Keratinocyte (primary cell): Measurements from ENCODE around the gene LYZL1. TPM values are rescaled to one million over a fixed set of nuclear protein-coding genes. Genes with fewer than 3 reads are reported as not detected.
"Not testable (repeated sequence)": the region's sequence is repeated elsewhere in the genome, so short reads cannot be mapped to it uniquely, and the experiment has no call there.

Experiments used
- DNase-seq: peaks from one replicate; pipeline ENCODE4 v3.0.0-alpha.2; 2011; ENCODE audit warnings: low read depth, missing footprints, low spot score
- FAIRE-seq: peaks from 2 replicates; lab custom pipeline; 2011; peaks lifted over from hg19 to GRCh38; lab: Jason Lieb, UNC
- H2AFZ ChIP-seq: 2 replicates; pipeline ENCODE4 v1.6.0; 2012; ENCODE audit warnings: low read length, control low read depth, inconsistent platforms; ENCODE audit not compliant: control insufficient read depth
- H3K27ac ChIP-seq: 2 replicates; pipeline ENCODE4 v1.5.1; 2011; ENCODE audit warnings: low read length; ENCODE audit not compliant: control insufficient read depth, insufficient read depth
- H3K27me3 ChIP-seq: 3 replicates; pipeline ENCODE4 v1.6.0; 2011; ENCODE audit warnings: low read length; ENCODE audit not compliant: control insufficient read depth, insufficient read depth; ENCODE audit errors: extremely low read depth
- H3K36me3 ChIP-seq, 2 experiments: 2 replicates in 1 of 2; 3 replicates in 1 of 2; pipeline ENCODE4 v1.5.1; 2011; ENCODE audit warnings: low read length in 2 of 2, mild to moderate bottlenecking in 1 of 2; ENCODE audit not compliant: control insufficient read depth in 2 of 2, insufficient read depth in 2 of 2; ENCODE audit errors: extremely low read depth in 1 of 2
- H3K4me1 ChIP-seq: 3 replicates; pipeline ENCODE4 v1.5.1; 2011; ENCODE audit warnings: low read length; ENCODE audit not compliant: control insufficient read depth, insufficient read depth; ENCODE audit errors: extremely low read depth
- H3K4me2 ChIP-seq: 3 replicates; pipeline ENCODE4 v1.6.0; 2011; ENCODE audit warnings: low read depth, low read length; ENCODE audit not compliant: control insufficient read depth, insufficient read depth; ENCODE audit errors: extremely low read depth
- H3K4me3 ChIP-seq, 3 experiments: fragments of 200-600 bp in 1 of 3; sonication (generic) in 1 of 3; 2 replicates in 2 of 3; 3 replicates in 1 of 3; pipeline ENCODE4 v1.5.1; 2011 to 2016; ENCODE audit warnings: low read length in 3 of 3, mild to moderate bottlenecking in 3 of 3, control low read depth in 2 of 3, inconsistent platforms in 1 of 3, low read depth in 1 of 3, mixed read lengths in 1 of 3, mixed run types in 1 of 3, moderate library complexity in 1 of 3; ENCODE audit not compliant: control insufficient read depth in 2 of 3, insufficient read depth in 2 of 3; ENCODE audit errors: extremely low read depth in 1 of 3
- H3K79me2 ChIP-seq: 2 replicates; pipeline ENCODE4 v1.6.0; 2012; ENCODE audit warnings: low read length; ENCODE audit not compliant: control insufficient read depth, insufficient read depth
- H3K9ac ChIP-seq: 3 replicates; pipeline ENCODE4 v1.6.0; 2011; ENCODE audit warnings: low read length; ENCODE audit not compliant: control insufficient read depth, insufficient read depth; ENCODE audit errors: extremely low read depth
- H3K9me1 ChIP-seq: 3 replicates; pipeline ENCODE4 v1.6.0; 2011; ENCODE audit warnings: low read length; ENCODE audit not compliant: control insufficient read depth, insufficient read depth; ENCODE audit errors: extremely low read depth
- H3K9me3 ChIP-seq: 2 replicates; pipeline ENCODE4 v1.5.1; 2012; ENCODE audit warnings: low read depth, low read length; ENCODE audit not compliant: control insufficient read depth
- H4K20me1 ChIP-seq: 3 replicates; pipeline ENCODE4 v1.6.0; 2011; ENCODE audit warnings: low read length; ENCODE audit not compliant: control insufficient read depth, insufficient read depth; ENCODE audit errors: extremely low read depth
- CTCF ChIP-seq, 3 experiments: IDR thresholded peaks in 1 of 3; conservative IDR thresholded peaks in 1 of 3; optimal IDR thresholded peaks in 1 of 3; 2 replicates in 2 of 3; 3 replicates in 1 of 3; pipeline versions ENCODE3 to v1.5.1; 2011; ENCODE audit warnings: low read length in 3 of 3, mild to moderate bottlenecking in 3 of 3, moderate library complexity in 2 of 3, control low read depth in 1 of 3, inconsistent platforms in 1 of 3; ENCODE audit not compliant: insufficient read depth in 2 of 3; ENCODE audit errors: extremely low read depth in 1 of 3
- EZH2 ChIP-seq: IDR thresholded peaks from one replicate; pipeline ENCODE4 v1.6.1; 2012; ENCODE audit warnings: inconsistent platforms, mild to moderate bottlenecking, low read length, moderate library complexity
- dilution Hi-C: fragments of 300-500 bp; cut with MboI; formaldehyde crosslinking; loops from one replicate; pipeline ENCODE4 v1.7.0; 2020; ENCODE audit warnings: low sequenced_read_pairs; ENCODE audit not compliant: extremely low pct_ligation_motif_present
- polyA plus RNA-seq, 5 experiments: library from polyadenylated mRNA; depleted of rRNA in 3 of 5; stranded (reverse) in 3 of 5; stranded (forward) in 1 of 5; unstranded in 1 of 5; fragments of >200 nt; gene quantifications; 1 replicate in 1 of 5; 2 replicates in 3 of 5; 3 replicates in 1 of 5; pipeline versions ENCODE4 v1.2.1 to v1.2.3, GENCODE V29; 2011 to 2012; ENCODE audit warnings: missing spikeins in 2 of 5, low read depth in 1 of 5, low replicate concordance in 1 of 5

Gene LYZL1
- polyA plus RNA-seq, 1 donor (not counting 4 experiments of a cell fraction or from before 2014, with no cell fraction given), result not detected

- no peak overlapping the region for H2AFZ ChIP-seq
- no peaks in the 10 kb centered on the region for H3K36me3 ChIP-seq
- no peak for DNase-seq
- H3K79me2 ChIP-seq, result no peaks in the 10 kb centered on the region
- FAIRE-seq, result no peak
- no peak overlapping the region for H3K4me2 ChIP-seq
- no peak overlapping the region for H3K27ac ChIP-seq
- no peaks in the 10 kb centered on the region for H3K9me3 ChIP-seq
- TF ChIP-seq EZH2, result no peak
- TF ChIP-seq CTCF (optimal IDR thresholded peaks at IDR 0.05 in 1 of 3, IDR thresholded peaks at IDR 0.05 in 1 of 3, conservative IDR thresholded peaks at IDR 0.05 in 1 of 3; ENCODE audit: extremely low read depth in 1 of 3, insufficient read depth in 2 of 3, low read length in 3 of 3), result no peak
- H3K4me1 ChIP-seq, result no peaks in the 10 kb centered on the region
- H3K9me1 ChIP-seq, result no peaks in the 10 kb centered on the region
- H4K20me1 ChIP-seq, result no peaks in the 10 kb centered on the region
- H3K4me3 ChIP-seq, result no peak overlapping the region
- dilution Hi-C loops, result loop anchor here (25.0 kb wide), 1 partner anchor 180 kb away; no protein-coding TSS in a partner anchor
- no peak overlapping the region for H3K9ac ChIP-seq
- peaks cover 5% of the 10 kb centered on the region for H3K27me3 ChIP-seq
These were observed 28.2 kb downstream of the LYZL1 start for GRCh38 chr10:29317027-29317420.

GRCh38 chr10:29317423-29318021, 28.7 kb downstream of the LYZL1 start:
- TF ChIP-seq CTCF (optimal IDR thresholded peaks at IDR 0.05 in 1 of 3, IDR thresholded peaks at IDR 0.05 in 1 of 3, conservative IDR thresholded peaks at IDR 0.05 in 1 of 3; ENCODE audit: extremely low read depth in 1 of 3, insufficient read depth in 2 of 3, low read length in 3 of 3) (no peak), EZH2 (no peak)
- Histone ChIP-seq H3K4me1 (no peaks in the 10 kb centered on the region), H2AFZ (no peak overlapping the region), H3K4me3 (no peak overlapping the region), H3K27me3 (peaks cover 5% of the 10 kb centered on the region), H3K4me2 (no peak overlapping the region), H3K9me3 (no peaks in the 10 kb centered on the region), H3K9ac (no peak overlapping the region), H3K9me1 (no peaks in the 10 kb centered on the region), H3K27ac (no peak overlapping the region), H4K20me1 (no peaks in the 10 kb centered on the region), H3K79me2 (no peaks in the 10 kb centered on the region), H3K36me3 (no peaks in the 10 kb centered on the region)
- dilution Hi-C loops, result loop anchor here (25.0 kb wide), 1 partner anchor 180 kb away; no protein-coding TSS in a partner anchor
- DNase-seq (no peak), FAIRE-seq (no peak)

GRCh38 chr10:29318141-29319071, 29.5 kb downstream of the LYZL1 start:
- not testable (repeated sequence) for H3K4me3 ChIP-seq, H3K9me3 ChIP-seq, H2AFZ ChIP-seq, H3K27ac ChIP-seq, H3K9me1 ChIP-seq, H4K20me1 ChIP-seq, H3K4me1 ChIP-seq, H3K27me3 ChIP-seq, H3K36me3 ChIP-seq, H3K79me2 ChIP-seq, FAIRE-seq, DNase-seq, H3K9ac ChIP-seq, H3K4me2 ChIP-seq
- dilution Hi-C loops, result loop anchor here (25.0 kb wide), 1 partner anchor 181 kb away; no protein-coding TSS in a partner anchor
